ENCODE data around the gene RBBP8NL. TPM values are rescaled to one million over a fixed set of nuclear protein-coding genes. Genes with fewer than 3 reads are reported as not detected.

Gene RBBP8NL
- total RNA-seq, 1 experiment from 2014 or later, result 0.28 TPM

GRCh38 chr20:62417981-62418708 is 9.2 kb downstream of the RBBP8NL start:
- Mint-ChIP-seq H3K4me3 (no peak overlapping the region; a peak in 1 of 5 replicates), H3K27me3 (ENCODE audit: low read depth) (peaks cover 1% of the 10 kb centered on the region), H3K36me3 (ENCODE audit: insufficient read depth in 1 of 3, low read depth in 3 of 3) (peaks cover 0 to 4% (median 0%) of the 10 kb centered on the region in 3 experiments; a peak in 1 of 7 replicates), H3K9me3 (peaks cover 0 to 5% of the 10 kb centered on the region in 2 experiments; a peak in 2 of 5 replicates), H3K4me1 (peaks cover 0 to 6% of the 10 kb centered on the region in 2 experiments; a peak in 2 of 4 replicates), H3K27ac (no peak overlapping the region)
- Histone ChIP-seq H3T11ph (ENCODE audit: low read length) (no peak overlapping the region), H4K8ac (replicated peaks; ENCODE audit: insufficient read length, low read depth, low read length) (no peak overlapping the region), H3K9ac (ENCODE audit: extremely low read depth, insufficient read length, low read length) (no peak overlapping the region), H3K79me1 (ENCODE audit: insufficient read depth, low read depth, low read length, poor library complexity, severe bottlenecking) (no peaks in the 10 kb centered on the region), H3K14ac (ENCODE audit: insufficient read depth, low read length) (no peak overlapping the region), H2BK120ac (ENCODE audit: low read depth, low read length, poor library complexity, severe bottlenecking) (no peak overlapping the region), H3K27me3 (ENCODE audit: insufficient read depth, low read length) (no peaks in the 10 kb centered on the region), H2AK5ac (ENCODE audit: insufficient read length, low read length) (no peak overlapping the region), H3K4ac (ENCODE audit: low read depth, low read length) (no peak overlapping the region), H4K5ac (ENCODE audit: insufficient read length, low read depth, low read length) (no peak overlapping the region), H3K79me2 (ENCODE audit: insufficient read depth, low read length) (no peaks in the 10 kb centered on the region), H2AFZ (ENCODE audit: low read length) (no peak overlapping the region), H4K20me1 (ENCODE audit: control insufficient read depth, insufficient read depth, insufficient read length) (no peaks in the 10 kb centered on the region), H2BK5ac (ENCODE audit: insufficient read length, low read length) (no peak overlapping the region), H3K27ac (ENCODE audit: insufficient read length, low read depth, low read length) (no peak overlapping the region), H3K56ac (ENCODE audit: insufficient read length, low read depth, low read length) (no peak overlapping the region), H3K4me2 (ENCODE audit: insufficient read depth, insufficient read length, low read length) (no peak overlapping the region), H2BK20ac (ENCODE audit: low read depth, low read length, poor library complexity, severe bottlenecking) (no peak overlapping the region), H3K4me1 (ENCODE audit: insufficient read depth, low read length) (no peaks in the 10 kb centered on the region), H2BK15ac (ENCODE audit: low read depth, low read length) (no peak overlapping the region), H3K23ac (ENCODE audit: insufficient read length, low read depth, low read length) (no peak overlapping the region), H4K91ac (ENCODE audit: insufficient read length, low read depth, low read length) (no peak overlapping the region), H3K18ac (ENCODE audit: insufficient read length, low read depth, low read length) (no peak overlapping the region), H2BK12ac (ENCODE audit: insufficient read length, low read depth, low read length) (no peak overlapping the region), H3K9me3 (ENCODE audit: control insufficient read depth, low read depth, low read length) (no peaks in the 10 kb centered on the region), H3K23me2 (ENCODE audit: insufficient read length, low read depth, low read length, poor library complexity, severe bottlenecking) (no peaks in the 10 kb centered on the region)
- no peak for TF ChIP-seq CTCF (conservative IDR thresholded peaks at IDR 0.05)
- DNase-seq, result no peak
- no CpG with 5 or more reads among the region's 25 CpGs for WGBS (ENCODE audit: extremely low coverage, insufficient read length, low lambda C conversion rate)

All from H9 (cell line).